GM12892 (cell line): Measurements from ENCODE around the gene TTR.

Experiments used
- POLR2A ChIP-seq: IDR thresholded peaks from 2 replicates; pipeline ENCODE4 v1.6.1; 2011; ENCODE audit warnings: low read depth, low read length, control low read depth
- POLR2AphosphoS5 ChIP-seq: IDR thresholded peaks from 2 replicates; pipeline ENCODE4 v1.6.1; 2011; ENCODE audit warnings: low read depth, low read length, control low read depth

DNA sequence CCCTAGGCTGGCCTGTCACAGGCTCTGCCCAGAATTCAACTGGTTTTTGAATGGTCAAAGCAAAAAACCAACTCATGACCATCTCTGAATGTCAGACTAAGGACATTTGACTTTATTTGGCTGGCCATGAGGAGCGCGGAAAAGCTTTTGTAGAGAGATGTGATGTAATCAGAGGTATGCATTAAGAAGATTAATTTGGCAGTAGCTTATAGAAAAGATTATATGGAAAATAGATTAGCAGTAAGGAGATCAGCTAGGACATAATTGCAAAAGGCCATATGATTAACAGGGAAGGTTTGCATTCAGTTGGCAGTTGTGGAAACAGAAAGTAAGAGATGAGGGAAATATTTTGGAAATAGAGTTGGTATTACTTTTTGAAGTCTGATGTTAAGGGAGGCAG lies 12.3 kb upstream of the TTR start:
- TF ChIP-seq POLR2A, result no peak
- no peak for TF ChIP-seq POLR2AphosphoS5
